ENCODE data around the gene THTPA. TPM values are rescaled to one million over a fixed set of nuclear protein-coding genes. Genes with fewer than 3 reads are reported as not detected.

THTPA gene
- total and polyA plus RNA-seq, 3 experiments from 2014 or later: 10.7 to 13.4 (median 13.4) TPM

DNA sequence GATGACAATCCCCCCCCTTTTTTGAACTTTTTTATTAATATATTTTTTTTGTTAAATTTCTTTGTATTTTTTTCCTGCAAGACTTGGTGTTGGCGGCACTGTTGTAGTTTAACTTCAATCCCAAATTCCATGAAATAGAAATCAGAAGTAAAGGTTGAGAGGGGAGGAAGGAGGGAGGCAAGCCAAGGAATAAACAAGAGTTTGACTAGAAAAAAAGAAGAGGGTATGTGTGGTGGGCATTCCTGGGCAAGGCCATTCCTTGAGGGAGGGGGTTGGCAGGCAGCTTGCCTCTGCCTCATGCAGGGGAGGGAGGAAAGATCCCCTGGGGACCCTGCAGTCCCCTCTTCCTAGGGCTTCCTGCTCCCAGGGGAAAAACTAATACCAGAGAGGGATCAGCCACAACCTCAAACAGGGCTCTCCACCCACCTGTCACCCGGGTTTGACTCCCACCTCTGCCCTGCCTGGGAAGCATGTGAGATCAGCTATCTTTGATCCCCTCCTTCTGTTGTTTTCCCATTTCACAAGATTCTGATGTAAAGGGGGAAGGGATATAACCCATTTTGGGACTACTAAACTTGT, 12.0 kb downstream of the THTPA start:
- Mint-ChIP-seq H3K9me3 (no peaks in the 10 kb centered on the region), H3K27ac (peak overlapping the region; percentile 96 to 99 (median 98)), H3K36me3 (peaks cover 3 to 41% (median 4%) of the 10 kb centered on the region in 3 donors), H3K4me1 (peaks cover 26 to 45% (median 29%) of the 10 kb centered on the region in 3 donors), H3K27me3 (peaks cover 5 to 13% of the 10 kb centered on the region in 2 donors), H3K4me3 (peak overlapping the region; percentile 98 to 100 (median 99))
- DNase-seq: no peak
- no peaks in the 10 kb centered on the region for H3K27me3 ChIP-seq (ENCODE audit: insufficient read depth, low read length, poor library complexity, severe bottlenecking)
- H3K9me3 ChIP-seq (ENCODE audit: low read length): no peaks in the 10 kb centered on the region
- peaks cover 26% of the 10 kb centered on the region for H3K36me3 ChIP-seq (ENCODE audit: insufficient read depth, low read length)
- ChIA-PET POLR2A (interaction anchor here (1.6 kb wide), 1 partner anchor 12 kb away, joined by 6 read pairs; the partner anchor contains the start of gene THTPA), CTCF (interaction anchor here (1.8 kb wide), 1 partner anchor 9 kb away, joined by 14 read pairs; no protein-coding TSS in a partner anchor)
- peak overlapping the region; percentile 82 for H3K27ac ChIP-seq (ENCODE audit: low read depth, low read length)
- H3K4me1 ChIP-seq (ENCODE audit: insufficient read depth, low read length): peaks cover 19% of the 10 kb centered on the region
- peak overlapping the region; percentile 93 for H3K4me3 ChIP-seq (ENCODE audit: low read length)

DNA sequence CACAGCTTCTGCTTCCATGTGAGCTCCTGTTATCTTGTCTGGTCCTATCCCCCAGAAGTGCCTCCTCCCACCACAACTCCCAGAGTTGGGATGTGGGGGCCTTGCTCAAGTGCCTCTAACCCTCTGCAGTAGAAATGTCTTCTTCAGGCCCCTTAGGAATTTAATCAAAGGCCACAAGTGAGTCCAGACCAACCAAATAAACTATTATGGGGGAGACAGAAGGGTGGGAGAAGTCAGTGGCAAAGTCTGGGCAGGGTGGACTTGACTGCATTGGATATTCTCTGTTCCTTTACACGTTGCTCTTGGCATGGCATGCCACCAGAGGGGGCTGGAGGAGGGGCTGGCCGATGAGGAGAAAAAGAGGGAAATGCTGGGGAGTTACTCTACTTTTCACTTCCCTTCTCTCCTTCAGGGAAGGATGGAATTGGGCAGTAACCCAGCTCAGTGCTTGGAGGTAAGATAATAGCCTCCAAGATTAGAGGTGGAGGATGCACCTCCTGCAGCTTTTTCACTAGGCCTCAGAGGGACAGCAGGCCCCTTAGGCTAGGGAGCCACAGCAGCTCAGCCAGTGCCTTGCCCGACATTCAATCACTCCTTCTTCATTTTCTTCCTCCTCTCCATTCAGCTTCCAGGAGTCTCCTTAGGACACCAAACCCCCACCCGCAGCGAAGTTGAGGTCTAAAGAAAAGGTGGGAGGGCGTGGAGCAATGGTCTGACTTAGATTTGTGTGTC, 12.7 kb downstream of the THTPA start:
- Mint-ChIP-seq H3K4me3 (peak overlapping the region; percentile 98 to 100 (median 99)), H3K27me3 (peaks cover 6 to 19% of the 10 kb centered on the region in 2 donors), H3K4me1 (peaks cover 25 to 45% (median 29%) of the 10 kb centered on the region in 3 donors), H3K27ac (peak overlapping the region; percentile 46 to 99 (median 97)), H3K36me3 (peaks cover 3 to 35% (median 4%) of the 10 kb centered on the region in 3 donors), H3K9me3 (no peaks in the 10 kb centered on the region)
- CTCF ChIA-PET: interaction anchor here (1.8 kb wide), 1 partner anchor 10 kb away, joined by 14 read pairs; no protein-coding TSS in a partner anchor
- Histone ChIP-seq H3K4me3 (ENCODE audit: low read length) (no peak overlapping the region), H3K36me3 (ENCODE audit: insufficient read depth, low read length) (peaks cover 23% of the 10 kb centered on the region), H3K27ac (ENCODE audit: low read depth, low read length) (no peak overlapping the region), H3K27me3 (ENCODE audit: insufficient read depth, low read length, poor library complexity, severe bottlenecking) (no peaks in the 10 kb centered on the region), H3K4me1 (ENCODE audit: insufficient read depth, low read length) (peaks cover 19% of the 10 kb centered on the region), H3K9me3 (ENCODE audit: low read length) (no peaks in the 10 kb centered on the region)
- DNase-seq: no peak
- POLR2A ChIA-PET: interaction anchor here (1.6 kb wide), 1 partner anchor 13 kb away, joined by 6 read pairs; the partner anchor contains the start of gene THTPA

DNA sequence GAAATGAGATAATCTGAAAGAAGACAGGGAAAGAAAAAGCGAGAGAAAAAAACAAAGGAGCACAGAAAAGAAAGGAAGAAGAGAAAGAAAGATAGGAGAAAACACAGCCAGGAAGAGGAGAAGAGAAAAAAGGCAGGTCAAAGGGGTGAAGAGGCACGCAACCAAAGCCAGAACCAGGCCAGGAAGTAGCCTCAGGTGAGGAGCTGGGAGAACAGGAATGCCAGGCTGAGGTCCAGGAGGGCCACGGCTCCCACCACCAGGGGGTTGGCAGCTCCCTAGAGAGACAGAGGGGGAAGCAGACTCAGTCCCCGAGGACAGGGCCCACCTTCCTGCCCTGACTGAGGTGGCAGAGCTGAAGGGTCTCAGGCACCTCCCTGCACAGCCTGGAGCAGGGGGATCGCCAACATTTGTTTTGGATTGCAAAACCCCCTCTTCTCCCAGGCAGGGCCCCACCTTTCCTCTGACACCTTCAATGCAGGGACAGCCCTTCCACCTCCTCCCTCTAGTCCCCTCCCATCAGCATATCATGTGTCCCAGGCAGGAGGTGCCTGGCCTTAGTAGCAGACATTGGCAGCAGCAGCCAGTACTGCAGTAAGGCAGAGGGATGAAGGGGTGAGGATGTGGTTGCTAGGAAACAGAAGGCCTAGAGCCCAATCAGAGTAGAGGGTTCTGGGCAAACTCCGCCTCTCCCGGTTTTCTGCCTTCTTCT, 13.5 kb downstream of the THTPA start:
- no peak overlapping the region for H3K4me3 ChIP-seq (ENCODE audit: low read length)
- H3K27me3 ChIP-seq (ENCODE audit: insufficient read depth, low read length, poor library complexity, severe bottlenecking): no peaks in the 10 kb centered on the region
- Mint-ChIP-seq H3K4me3 (peak overlapping the region in 1 of 7 donors; percentile 99), H3K9me3 (no peaks in the 10 kb centered on the region), H3K27me3 (peaks cover 9 to 23% of the 10 kb centered on the region in 2 donors), H3K4me1 (peaks cover 21 to 40% (median 29%) of the 10 kb centered on the region in 3 donors), H3K27ac (peak overlapping the region in 4 of 8 donors; percentile 46 to 99 (median 77)), H3K36me3 (peaks cover 3 to 27% (median 4%) of the 10 kb centered on the region in 3 donors)
- no peak overlapping the region for H3K27ac ChIP-seq (ENCODE audit: low read depth, low read length)
- no peak for DNase-seq
- POLR2A ChIA-PET: no interaction called here
- peaks cover 19% of the 10 kb centered on the region for H3K4me1 ChIP-seq (ENCODE audit: insufficient read depth, low read length)
- CTCF ChIA-PET: interaction anchor here (0.9 to 1.8 kb wide), 4 partner anchors 8 to 15 kb away, joined by 3 to 14 read pairs (median 4); no protein-coding TSS in a partner anchor
- no peaks in the 10 kb centered on the region for H3K9me3 ChIP-seq (ENCODE audit: low read length)
- peaks cover 15% of the 10 kb centered on the region for H3K36me3 ChIP-seq (ENCODE audit: insufficient read depth, low read length)

DNA sequence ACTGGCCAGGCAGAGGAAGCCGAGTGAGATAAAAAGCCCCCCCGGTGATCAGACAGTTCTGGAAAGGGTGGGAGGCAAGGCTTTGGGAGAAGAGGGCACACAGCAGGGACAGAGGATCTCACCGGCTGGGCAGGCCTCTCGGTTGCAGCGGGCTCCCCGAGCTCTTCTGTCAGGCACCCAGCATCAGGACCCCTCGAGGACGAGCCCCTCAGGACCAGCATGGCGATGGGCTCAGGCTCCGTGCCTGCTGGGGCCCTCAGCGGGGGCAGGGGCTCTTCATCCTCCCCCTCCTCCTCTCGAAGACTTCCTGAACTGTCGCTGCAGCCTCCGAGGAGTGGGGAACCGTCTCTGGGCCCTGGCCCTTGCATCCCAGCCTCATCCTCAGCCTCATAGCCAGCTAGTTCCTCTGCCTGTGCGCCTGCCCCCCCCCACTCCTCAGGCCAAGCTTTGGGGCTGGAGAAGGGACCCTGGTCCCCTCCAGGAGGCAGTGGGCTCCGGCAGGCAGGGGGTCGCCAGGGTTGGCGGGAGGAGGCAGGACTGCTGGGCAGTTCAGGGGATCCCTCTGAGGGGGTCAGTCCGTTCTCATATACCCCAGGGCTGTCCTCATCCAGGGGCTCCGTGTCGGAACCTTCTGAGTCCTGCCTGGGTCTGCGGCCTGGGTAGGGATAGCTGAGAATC, 14.9 kb downstream of the THTPA start:
- H3K27ac ChIP-seq (ENCODE audit: low read depth, low read length): no peak overlapping the region
- Mint-ChIP-seq H3K9me3 (no peaks in the 10 kb centered on the region), H3K27ac (no peak overlapping the region), H3K36me3 (peaks cover 2 to 13% (median 3%) of the 10 kb centered on the region in 3 donors), H3K27me3 (peaks cover 17 to 33% of the 10 kb centered on the region in 2 donors), H3K4me1 (peaks cover 23 to 32% (median 29%) of the 10 kb centered on the region in 3 donors), H3K4me3 (no peak overlapping the region)
- no peak overlapping the region for H3K4me3 ChIP-seq (ENCODE audit: low read length)
- POLR2A ChIA-PET: interaction anchor here (0.7 kb wide), 1 partner anchor 33 kb away, joined by 5 read pairs; no protein-coding TSS in a partner anchor
- peaks cover 2% of the 10 kb centered on the region for H3K36me3 ChIP-seq (ENCODE audit: insufficient read depth, low read length)
- no peaks in the 10 kb centered on the region for H3K9me3 ChIP-seq (ENCODE audit: low read length)
- DNase-seq: no peak
- CTCF ChIA-PET: interaction anchor here (0.9 to 1.3 kb wide), 5 partner anchors 8 to 61 kb away, joined by 3 to 5 read pairs (median 3); no protein-coding TSS in a partner anchor
- H3K4me1 ChIP-seq (ENCODE audit: insufficient read depth, low read length): peaks cover 18% of the 10 kb centered on the region
- H3K27me3 ChIP-seq (ENCODE audit: insufficient read depth, low read length, poor library complexity, severe bottlenecking): peaks cover 3% of the 10 kb centered on the region

DNA sequence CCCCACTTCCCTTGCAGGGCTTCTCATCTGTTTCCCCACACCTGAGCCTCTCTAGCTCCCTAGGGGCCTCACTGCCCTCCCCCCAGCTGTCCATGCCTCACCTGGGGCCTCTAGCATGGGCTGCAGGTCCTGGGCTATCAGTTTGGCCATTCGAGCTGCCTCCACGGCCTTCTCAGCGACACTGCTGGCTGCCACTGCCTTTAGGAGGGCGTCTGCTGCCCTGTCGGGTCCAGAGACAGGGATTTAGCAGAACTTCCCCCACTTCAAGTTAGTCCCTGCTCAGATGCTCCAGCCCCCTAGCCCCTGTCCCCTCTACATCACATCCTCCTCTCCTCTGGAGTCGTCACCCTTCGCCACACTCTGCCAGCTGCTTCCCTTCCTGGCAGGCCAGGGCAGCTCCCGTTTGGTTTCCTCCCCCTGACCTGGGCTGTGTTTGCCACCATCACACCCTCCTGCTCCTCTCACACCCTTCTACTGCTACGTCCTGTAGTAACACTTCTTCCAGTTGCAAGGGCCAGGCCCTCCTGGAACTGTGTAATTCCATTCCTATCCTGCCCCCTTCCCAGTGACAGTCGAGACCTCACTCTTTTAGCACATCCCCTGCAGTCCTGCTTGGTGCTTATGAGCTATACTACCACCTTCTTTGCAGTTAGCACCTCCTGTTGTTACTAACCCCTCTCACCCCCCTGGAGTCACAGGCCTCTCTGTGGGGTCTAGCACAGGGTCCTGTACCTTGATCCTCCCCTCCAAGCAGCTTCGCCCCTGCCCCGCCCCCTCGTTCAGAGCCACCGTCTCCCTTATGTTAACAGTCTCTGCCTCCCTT, 15.8 kb downstream of the THTPA start:
- POLR2A ChIA-PET: no interaction called here
- DNase-seq: no peak
- peak overlapping the region in 2 of 8 donors; percentile 4 to 82 for H3K27ac Mint-ChIP-seq

DNA sequence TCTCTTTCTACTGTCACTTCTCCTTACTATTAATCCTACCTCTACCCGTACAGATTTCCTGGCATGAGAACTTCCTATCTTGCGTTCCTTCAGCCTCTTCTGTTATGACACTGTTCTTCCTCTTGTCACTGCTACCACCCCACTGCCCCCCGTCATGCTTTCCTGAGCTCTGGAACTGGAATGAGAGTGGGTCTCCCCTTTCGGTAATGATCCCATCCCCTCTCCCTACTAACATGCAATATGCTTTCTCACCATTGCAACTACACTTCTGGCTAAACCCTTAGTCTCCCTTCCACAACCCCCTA, 16.4 kb downstream of the THTPA start:
- no peaks in the 10 kb centered on the region for H3K36me3 ChIP-seq (ENCODE audit: insufficient read depth, low read length)
- ChIA-PET CTCF (interaction anchor here (1.4 kb wide), 1 partner anchor 16 kb away, joined by 3 read pairs; no protein-coding TSS in a partner anchor), POLR2A (no interaction called here)
- H3K4me1 ChIP-seq (ENCODE audit: insufficient read depth, low read length): peaks cover 12% of the 10 kb centered on the region
- no peaks in the 10 kb centered on the region for H3K9me3 ChIP-seq (ENCODE audit: low read length)
- no peaks in the 10 kb centered on the region for H3K9me3 Mint-ChIP-seq
- H3K27me3 ChIP-seq (ENCODE audit: insufficient read depth, low read length, poor library complexity, severe bottlenecking): peaks cover 8% of the 10 kb centered on the region
- H3K4me3 Mint-ChIP-seq: peak overlapping the region in 1 of 7 donors; percentile 33
- no peak for DNase-seq
- no peak overlapping the region for H3K27ac ChIP-seq (ENCODE audit: low read depth, low read length)
- peak overlapping the region in 3 of 8 donors; percentile 4 to 82 (median 57) for H3K27ac Mint-ChIP-seq
- peaks cover under 1 to 3% (median 1%) of the 10 kb centered on the region in 3 donors for H3K36me3 Mint-ChIP-seq
- peaks cover 22 to 31% (median 26%) of the 10 kb centered on the region in 3 donors for H3K4me1 Mint-ChIP-seq
- peaks cover 22 to 44% of the 10 kb centered on the region in 2 donors for H3K27me3 Mint-ChIP-seq
- no peak overlapping the region for H3K4me3 ChIP-seq (ENCODE audit: low read length)

More for the DNA sequence above, 15.8 kb downstream of the THTPA start:
- CTCF ChIA-PET: interaction anchor here (1.0 to 1.4 kb wide), 4 partner anchors 9 to 60 kb away, joined by 3 to 4 read pairs (median 3); no protein-coding TSS in a partner anchor
- Histone ChIP-seq H3K27ac (ENCODE audit: low read depth, low read length) (no peak overlapping the region), H3K27me3 (ENCODE audit: insufficient read depth, low read length, poor library complexity, severe bottlenecking) (peaks cover 8% of the 10 kb centered on the region), H3K4me1 (ENCODE audit: insufficient read depth, low read length) (peaks cover 14% of the 10 kb centered on the region), H3K36me3 (ENCODE audit: insufficient read depth, low read length) (no peaks in the 10 kb centered on the region), H3K4me3 (ENCODE audit: low read length) (no peak overlapping the region), H3K9me3 (ENCODE audit: low read length) (no peaks in the 10 kb centered on the region)
- Mint-ChIP-seq H3K27me3 (peaks cover 24 to 40% of the 10 kb centered on the region in 2 donors), H3K4me1 (peaks cover 24 to 31% (median 29%) of the 10 kb centered on the region in 3 donors), H3K36me3 (peaks cover 2 to 6% (median 3%) of the 10 kb centered on the region in 3 donors), H3K4me3 (peak overlapping the region in 1 of 7 donors; percentile 73), H3K9me3 (no peaks in the 10 kb centered on the region)
